NCI-H2227 (cell line): ENCODE data around the gene BCAS1.
A peak's percentile ranks its signal among the peaks of the same experiment; 100 is the strongest.

ENCODE experiments used
- DNase-seq: peaks from one replicate; lab custom pipeline; 2025; ENCODE audit not compliant: unreplicated experiment; lab: John Stamatoyannopoulos, UW

BCAS1 gene

DNA sequence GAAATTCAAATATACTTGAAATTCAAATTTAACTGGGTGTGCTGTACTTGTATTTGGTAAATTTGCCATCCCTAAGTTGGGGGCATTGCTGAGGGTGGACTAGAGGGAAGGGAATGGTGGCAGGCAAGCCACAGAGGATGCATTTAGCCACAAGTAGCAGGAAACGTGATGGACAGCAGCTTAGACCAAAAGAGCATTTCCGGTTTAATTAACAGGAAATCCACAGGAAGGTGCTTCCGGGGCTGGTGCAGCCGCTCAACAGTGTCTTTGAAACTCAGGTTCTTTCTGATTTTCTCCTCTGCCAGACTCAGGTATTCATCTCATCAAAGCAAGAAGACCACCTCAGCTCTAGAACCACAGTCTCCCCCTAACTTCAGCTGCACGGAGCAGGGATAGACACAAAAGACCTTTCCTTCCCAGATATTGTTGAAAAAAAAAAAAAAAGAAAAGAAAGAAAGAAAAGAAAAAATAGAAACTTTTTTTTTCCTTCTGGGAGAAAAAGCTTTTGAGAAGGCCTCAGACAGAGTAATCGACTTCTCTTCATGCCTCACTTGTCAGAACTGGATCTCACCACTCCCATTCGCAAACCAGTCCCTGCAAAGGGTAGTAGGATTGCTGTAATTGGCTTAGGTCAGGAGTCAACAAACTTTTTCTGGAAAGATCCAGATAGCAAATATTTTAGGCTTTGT is 8.0 kb upstream of the BCAS1 start:
- DNase-seq = no peak

DNA sequence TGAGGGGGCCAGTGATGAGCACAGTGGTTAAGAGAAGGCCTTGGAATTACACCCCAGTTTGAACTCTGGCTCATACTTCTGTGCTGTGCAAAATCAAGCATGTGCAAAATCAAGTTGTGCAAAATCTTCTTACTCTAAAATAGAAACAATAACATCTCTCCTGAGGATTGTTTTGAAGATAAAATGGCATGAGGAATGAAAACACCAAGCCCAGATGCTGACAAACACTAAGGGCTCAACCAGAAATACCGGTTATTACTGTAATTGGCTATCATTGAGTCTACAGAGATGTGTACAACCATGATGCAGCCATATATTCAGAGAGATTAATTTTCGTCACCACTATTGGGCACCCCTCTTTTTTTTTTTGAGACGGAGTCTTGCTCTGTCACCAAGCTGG is 5.9 kb upstream of the BCAS1 start:
- DNase-seq = no peak

DNA sequence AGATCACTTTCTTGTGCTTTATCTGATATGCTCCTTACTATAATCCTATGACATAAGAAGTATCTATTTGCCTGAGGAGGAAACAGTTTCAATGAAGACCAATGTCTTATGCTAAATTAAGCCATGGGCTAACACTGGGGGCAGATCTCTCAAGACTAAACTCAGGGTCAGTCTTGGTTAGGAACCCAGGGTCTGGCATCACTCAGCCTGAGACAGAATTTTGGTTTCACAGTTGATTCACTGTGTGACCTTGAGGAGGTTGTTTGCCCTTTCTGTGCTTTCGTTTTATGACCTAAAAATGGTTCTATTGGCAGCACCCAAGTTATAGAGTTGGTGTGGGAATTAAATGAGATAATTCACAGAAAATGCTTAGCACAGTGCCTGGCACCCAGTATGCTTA is 4.9 kb upstream of the BCAS1 start:
- DNase-seq = no peak

DNA sequence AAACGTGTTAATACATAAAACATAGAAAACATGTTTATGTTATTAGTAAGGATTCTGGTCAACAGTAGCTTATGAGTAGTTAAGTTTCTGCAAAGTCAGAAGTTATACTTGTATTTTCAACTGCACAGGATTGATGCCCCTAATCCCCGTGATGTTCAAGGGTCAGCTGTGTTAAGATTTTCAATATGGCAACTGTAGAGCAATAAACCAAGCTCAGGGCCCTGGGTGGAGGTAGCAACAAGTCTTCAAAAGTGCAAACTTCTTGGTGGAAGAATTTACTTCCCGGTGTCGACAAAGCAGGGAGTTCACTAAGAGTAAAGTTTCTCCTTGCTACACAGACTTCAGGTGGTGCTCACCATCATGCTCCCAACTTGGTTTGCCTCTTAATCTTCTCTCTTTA is 4.1 kb upstream of the BCAS1 start:
- DNase-seq = no peak

DNA sequence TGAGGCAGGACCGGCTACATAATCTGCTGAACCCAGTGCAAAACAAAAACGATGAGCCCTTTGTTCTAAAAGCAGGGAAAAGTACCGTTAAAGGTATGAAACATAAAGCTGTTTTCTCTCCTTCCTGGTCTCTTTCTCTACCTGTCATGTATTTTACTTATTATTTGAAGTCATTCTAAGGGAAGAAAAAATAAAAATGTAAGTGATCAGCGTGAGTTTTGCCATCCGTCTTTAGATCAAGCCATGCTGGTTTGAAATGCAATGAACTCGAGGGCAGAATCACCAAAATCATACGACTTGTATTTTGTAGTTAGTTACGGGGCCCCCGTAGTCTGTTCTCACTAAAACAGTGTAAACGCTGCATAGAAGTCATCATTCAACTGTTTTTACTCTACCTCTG is 2.9 kb upstream of the BCAS1 start:
- DNase-seq = no peak

DNA sequence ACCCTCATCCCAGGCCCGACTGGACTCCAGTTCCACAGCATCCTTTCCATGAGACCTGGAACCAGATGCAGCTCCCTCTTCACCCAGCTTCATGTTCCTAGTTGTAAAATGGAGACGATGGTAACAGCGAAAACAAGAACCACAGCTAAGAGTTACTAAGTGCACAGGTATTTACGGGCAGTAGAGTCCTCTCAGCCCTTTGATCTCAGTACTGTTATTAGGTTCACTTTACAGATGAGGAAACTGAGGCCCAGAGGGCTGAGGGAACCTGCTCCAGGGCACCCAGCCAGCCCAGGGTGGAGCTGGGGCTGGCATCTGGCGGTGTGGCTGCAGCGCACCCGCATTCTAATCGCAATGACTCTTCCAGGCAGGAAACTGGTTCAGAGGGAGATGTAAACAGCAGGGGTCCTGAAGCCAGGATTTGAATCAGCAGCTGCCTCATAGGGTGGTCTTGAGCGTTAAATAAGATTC is 858 bp downstream of the BCAS1 start:
- no peak for DNase-seq

DNA sequence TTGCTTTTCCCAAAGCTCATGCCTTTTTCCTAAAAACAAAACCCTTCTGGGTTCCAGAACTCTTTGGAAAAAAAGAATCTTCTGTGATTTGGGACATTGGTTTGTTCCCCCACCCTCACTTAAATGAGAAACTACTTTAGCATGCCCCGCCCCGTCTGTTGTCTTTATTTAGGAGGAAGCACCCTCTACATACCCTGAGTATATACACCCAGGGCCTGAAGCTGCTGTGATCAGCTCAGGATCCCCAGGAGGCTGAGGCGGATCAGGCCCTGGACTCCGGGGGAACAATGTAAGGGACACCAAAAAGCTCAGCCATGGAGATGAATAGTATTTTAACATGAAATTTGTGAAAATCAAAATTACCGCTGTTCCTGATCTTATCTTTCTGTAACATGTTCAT is 1.4 kb downstream of the BCAS1 start:
- no peak for DNase-seq

DNA sequence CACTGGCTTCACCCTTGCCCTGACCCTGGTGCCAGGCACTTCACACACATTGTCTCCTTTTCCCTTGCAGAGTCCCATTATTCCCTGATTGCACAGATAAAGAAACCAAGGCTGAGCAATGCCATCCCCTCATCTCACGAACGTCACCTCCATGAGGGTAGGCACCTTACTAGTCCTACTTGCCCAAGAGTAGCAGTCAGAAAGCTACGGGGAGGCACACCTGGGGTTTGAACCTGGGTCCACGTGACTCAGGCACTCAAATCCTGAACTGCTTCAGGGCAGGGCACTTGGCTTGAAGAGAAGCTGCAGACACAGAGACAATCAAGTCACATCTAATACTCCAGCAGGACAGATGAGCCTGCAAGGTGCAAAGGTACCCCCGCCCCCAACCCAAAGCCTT is 1.9 kb downstream of the BCAS1 start:
- DNase-seq = no peak

DNA sequence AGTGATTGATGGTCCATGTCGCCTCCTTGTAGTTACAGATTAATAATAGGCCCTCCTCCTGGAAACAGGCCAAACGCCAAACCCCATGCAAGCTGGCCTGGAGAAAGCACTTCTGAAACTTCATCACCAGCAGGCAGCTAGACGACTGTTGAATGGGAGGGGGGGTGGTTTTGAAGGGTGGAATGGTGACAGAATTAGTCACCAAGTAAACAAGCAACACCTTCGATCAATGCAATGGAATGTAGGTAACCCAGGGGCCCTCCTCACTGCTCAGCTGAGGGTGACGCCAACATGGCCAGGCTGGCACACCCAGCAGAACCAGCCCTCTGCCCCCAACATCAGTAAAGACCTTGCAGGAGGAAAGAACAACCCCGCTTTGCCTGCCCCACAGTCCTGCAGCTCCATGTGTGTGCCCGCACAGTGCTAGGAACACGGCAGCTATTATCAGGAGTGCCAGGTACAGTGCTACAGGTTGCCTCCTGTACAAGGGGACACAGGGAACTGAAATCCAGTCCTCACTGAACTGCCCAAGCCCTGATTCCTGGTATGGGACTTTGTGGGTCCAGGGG is 2.7 kb downstream of the BCAS1 start:
- DNase-seq = peak; percentile 44

DNA sequence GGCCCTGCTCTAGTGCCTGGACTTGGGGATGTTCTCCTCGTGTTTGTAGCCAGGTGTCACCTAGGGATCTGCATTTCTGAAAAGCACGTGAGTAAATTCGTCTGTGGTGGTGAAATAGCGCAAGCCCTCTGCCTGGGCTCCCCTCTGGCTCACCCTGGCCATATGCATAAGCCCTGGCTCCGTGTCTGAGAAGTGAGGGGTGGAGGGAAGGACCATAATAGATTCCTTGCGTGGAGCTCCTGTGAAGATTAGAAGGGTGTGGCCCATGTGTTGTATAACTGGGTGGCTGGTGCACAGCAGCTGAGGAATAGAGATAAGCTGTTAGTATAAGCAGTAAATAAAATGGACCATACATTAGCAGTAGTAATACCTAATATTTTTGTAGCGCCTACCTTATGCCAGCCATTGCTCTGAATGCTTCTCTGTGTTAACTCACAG is 4.8 kb downstream of the BCAS1 start:
- no peak for DNase-seq

DNA sequence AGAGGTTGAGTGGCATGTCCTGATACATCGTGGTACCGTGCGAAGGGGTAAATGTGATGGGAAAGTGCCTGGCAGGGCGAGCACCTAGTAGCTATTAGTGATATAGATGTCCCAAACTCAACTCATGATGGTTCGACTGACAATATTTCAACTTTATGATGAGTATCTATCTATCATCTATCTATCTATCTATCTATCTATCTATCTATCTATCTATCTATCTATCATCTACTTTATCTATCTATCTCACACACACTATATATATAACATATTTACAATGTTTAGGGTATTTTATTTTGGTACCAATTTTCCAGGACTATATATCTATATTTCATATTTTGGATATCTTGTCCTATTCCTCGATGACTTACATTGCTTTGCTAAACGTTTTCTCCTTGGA is 5.5 kb downstream of the BCAS1 start:
- no peak for DNase-seq

DNA sequence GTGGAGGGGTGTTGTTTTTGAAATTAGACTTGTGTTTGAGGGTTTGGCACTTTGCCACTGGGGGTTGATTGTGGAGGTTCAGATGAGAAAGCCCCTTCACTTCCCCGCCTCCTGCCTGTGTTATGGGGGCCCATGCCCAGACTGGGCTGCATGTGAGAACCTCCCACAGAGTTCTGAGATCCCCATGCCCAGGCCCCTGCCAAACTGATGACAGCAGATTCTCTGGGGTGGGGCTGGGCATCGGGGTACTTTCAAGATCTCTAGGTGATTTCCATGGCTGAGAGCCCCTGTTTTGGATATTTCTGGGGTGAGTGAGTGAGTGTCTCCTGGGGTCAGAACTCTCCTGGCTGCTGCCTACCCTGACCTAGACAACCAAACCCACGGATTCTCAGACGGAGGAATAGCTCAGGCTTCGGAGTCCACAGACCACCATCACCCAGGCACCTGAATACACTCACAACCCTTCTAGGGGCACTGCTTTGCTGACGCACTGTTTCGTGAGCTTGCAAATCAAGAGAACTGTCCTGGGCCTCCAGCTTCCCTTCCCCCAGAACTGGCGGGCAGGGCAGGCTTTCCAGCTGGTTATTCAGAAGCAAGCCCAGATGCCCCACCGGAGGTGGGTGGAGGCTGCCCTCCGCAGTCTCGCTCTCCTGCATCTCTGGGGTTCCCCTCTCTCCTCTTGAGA is 6.3 kb downstream of the BCAS1 start:
- no peak for DNase-seq

DNA sequence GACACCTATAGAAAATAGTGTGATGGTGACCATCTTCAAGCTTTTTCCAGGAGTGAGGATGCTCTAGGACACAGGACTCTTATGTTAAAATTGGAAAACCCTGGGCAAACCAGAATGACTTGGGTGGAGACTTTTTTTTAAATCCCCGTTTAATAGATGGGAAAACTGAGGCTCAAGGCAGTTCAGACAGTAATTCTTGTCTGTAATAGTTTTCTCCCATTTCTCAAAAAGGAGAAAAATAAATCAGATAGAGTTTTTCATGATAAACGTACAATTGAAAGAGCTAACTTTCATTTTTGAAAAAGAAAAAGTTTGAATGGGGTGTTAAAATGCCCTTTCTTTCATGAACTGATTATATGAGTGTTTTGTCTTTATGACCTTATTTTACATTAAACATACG is 6.8 kb downstream of the BCAS1 start:
- no peak for DNase-seq

DNA sequence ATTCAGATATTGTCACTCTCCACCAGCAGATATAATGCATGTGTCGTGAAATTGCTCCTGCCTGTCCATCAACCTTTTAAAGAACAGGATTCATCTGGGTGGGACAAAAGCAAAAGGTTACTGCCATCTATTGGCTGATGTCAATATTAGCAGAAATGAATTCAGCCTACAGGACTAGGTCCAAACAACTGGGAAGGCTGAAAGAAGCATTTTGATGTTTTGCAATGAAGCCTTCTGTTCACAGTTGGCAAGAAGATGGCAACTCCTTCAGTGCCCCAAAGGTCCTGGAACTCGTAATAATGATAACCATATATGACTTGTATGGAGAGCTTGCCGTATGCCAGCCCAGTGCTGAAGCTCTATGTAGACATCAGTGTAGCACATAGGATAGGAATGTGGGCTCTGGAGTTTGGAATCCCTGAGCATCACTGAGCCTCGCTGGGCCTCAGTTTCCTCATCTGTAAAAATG is 7.5 kb downstream of the BCAS1 start:
- peak; percentile 60 for DNase-seq

DNA sequence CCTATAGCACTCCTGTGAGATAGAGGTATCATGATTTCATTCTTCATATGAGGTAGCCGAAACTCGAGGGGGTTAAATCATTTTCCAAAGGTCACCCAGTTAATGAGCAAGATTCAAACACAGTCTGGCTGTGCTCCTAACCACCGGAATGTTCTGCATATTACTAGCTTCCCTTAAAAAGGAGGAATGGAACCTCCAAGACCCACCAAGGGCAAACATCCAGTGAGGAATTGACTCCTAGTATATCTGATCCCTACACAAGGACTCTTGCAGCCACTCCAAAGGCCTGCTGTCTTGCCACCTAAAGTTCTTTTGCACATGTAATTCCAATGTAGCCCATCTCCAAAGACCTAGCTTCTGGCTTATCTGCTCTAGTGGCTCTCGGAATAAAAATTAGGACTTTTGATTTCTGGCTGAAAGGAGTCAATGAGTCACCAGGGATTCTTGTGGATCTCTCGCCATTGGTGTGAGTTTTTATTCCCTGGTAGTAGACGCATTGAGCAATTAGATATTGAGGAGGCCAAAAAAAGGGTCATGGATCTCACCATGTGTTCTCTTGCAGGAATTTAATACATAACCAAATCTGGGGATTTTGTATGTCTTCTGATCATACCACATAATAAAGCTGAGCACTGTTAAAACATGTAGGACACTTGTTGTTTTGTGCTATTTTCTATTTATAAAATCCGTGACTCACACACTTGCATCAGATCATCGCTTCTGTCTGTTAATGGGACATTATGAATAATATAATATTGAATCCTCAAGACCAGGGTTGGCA is 9.1 kb downstream of the BCAS1 start:
- DNase-seq = no peak

DNA sequence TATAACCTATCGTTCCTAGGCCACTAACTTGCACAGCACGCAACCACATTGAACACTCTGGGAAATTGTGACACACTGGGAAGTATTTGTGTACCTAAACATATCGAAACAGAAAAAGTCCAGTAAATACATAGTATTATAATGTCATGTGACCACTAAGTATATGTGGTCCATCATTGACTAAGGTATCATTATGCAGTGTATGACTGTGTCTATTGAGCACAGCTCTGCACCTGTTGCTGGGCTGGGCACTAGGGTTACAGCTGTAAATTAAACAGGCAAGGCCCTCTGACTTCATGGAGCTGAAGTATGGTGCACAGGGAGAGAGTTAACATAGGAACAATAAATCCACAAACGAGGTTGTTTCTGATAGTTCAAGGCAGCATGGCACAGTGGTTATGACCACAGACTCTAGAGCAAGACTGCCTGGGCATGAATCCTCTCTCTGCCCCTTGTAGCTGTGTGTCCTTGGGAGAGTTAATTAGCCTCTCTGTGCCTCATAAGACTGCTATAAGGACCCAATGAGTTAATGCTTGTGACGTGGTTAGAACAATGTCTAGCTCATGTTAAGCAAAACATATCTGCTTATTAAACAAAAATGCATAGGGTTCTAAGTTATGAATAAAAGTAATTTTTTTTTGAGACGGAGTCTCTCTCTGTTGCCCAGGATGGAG is 10.6 kb downstream of the BCAS1 start:
- no peak for DNase-seq

DNA sequence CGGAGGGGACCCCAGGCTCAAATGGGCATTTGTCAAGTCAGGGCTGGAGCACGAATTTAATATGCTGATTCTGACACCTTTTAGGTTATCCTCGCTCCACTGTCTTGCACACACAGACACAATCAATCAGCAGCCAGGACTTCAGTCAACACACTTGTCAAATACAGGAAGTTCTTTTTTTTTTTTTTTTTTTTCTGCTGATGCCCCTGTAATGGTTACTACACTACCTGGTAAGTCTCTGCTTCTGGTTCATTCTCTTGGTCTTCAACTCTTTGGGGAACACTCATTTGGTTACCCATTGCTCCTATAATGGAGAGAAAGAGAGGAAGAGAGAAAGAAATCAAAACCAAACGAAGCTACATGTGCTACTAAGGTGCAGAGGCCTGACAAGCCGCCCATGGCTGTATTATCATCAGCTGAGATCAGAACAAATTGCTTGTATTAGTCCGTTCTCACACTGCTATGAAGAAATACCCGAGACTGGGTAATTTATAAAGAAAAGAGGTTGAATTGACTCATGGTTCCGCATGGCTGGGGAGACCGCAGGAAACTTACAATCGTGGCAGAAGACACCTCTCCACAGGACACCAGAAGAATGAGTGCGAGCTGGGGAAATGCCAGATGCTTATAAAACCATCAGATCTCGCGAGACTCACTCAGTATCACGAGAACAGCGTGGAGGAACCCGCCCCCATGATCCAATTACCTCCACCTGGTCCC is 11.8 kb downstream of the BCAS1 start:
- DNase-seq = no peak

DNA sequence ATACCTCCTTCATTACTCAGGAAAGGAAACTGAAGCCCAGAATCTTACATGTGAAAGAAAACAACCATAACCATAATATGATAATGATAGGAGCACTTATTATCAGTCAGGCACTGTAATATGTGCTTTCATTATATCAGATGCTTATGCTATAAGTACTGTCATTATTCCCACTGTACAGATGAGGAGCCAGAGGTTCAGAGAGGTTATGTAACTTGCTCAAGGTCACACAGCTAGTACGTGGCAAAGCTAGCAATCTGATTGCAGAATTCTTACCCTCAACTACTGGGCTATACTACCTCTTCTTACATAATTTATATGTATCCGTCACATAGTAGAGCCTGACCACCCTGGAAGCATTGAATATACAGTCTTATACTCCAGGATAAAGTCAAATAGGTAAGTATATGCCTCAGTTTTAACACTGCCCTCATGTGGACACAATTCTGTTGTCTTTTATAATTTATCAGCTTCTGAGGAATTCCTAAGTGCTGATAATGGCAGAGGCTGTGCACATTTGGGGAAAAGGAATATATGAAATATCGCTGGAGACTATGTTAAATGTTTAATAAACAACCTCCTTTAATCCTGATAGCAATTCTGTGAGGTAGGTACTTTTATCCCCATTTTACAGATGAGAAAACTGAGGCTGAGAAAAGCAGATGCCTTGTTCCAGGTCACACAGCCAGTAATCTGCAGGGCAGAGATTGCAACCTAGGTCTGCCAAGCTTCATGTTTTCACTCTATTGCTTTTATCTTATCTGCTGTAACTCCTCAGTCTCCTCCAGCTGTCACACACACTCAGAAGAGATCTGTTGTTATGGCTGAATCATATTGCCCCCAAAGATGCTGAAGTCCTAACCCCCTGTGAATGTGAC is 13.4 kb downstream of the BCAS1 start:
- DNase-seq = no peak

DNA sequence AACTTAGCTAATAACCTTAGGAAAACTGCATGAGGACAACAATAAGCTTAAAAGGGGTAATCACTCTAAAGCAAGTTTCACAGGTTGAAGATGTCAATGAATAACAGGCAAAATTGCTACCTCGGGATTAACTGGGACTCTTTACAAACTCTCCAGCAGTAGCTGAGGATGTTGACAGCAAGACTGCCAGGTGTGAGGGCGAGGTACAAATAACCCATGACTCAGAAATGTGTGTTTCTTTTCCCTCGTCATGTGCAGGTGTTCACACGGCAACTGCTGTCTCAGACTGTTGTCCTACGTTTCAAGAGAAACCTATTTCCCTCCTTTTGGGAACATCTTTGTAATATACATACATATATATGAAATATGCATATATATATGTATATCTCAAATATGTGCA is 15.9 kb downstream of the BCAS1 start:
- DNase-seq = no peak
